Fibroblast of peridontal ligament (primary cell): ENCODE measurements around the gene DUSP3.

Experiments
- DNase-seq: peaks from one replicate; pipeline ENCODE4 v3.0.0-alpha.2; 2010; ENCODE audit errors: extremely low read depth

Gene DUSP3

GRCh38 chr17:43733956-43734355 lies 44.8 kb downstream of the DUSP3 start:
- no peak for DNase-seq

GRCh38 chr17:43732958-43733357 lies 45.8 kb downstream of the DUSP3 start:
- peak; percentile 87 for DNase-seq

DNA sequence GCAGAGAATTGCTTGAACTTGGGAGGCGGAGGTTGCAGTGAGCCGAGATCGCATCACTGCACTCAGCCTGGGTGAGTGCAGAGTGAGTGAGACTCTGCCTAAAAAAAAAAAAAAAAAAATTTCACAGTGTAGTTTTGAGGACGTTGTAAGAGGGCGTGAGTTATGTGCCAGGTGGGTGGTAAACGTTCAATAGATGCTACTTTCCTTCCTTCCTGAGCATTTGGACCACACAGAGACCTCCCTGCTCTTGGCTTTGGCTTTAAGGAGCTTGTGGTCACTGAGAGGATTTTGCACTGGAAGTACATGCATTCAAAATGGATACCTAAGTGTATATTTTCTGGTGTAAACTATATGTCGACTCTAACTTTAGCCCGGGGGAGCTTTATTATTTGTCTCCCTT lies 50.7 kb downstream of the DUSP3 start:
- DNase-seq: no peak

DNA sequence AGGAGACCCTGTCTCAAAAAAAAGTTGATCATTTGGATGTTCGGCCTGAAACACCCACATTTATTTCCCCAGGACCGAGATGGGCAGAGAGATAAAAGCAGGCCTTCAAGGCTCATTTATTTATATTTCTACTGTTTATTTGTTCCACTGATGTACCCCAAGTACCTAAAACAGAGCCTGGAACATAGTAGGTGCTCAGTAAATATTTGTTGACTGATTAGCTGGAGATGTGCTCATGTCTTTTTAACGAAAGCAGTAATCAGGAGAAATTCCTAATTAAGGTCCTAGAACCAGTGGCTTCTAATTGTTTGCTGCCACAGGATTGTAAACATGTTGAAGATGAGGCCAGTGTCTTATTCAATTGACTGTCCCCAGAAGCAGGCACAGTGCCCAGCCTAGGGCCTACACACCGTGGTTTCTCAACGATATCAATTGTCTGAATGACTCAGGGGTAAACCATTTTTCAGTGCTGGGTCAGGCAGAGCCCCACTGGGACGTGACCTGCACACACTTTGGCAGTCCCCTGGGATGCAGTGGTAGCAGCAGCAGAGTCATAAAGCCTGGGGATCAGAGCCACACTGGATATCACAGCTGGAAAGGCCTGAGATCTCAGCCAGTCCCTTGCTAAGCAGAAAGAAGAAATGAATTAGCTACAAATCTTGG lies 54.9 kb downstream of the DUSP3 start:
- peak; percentile 60 for DNase-seq

DNA sequence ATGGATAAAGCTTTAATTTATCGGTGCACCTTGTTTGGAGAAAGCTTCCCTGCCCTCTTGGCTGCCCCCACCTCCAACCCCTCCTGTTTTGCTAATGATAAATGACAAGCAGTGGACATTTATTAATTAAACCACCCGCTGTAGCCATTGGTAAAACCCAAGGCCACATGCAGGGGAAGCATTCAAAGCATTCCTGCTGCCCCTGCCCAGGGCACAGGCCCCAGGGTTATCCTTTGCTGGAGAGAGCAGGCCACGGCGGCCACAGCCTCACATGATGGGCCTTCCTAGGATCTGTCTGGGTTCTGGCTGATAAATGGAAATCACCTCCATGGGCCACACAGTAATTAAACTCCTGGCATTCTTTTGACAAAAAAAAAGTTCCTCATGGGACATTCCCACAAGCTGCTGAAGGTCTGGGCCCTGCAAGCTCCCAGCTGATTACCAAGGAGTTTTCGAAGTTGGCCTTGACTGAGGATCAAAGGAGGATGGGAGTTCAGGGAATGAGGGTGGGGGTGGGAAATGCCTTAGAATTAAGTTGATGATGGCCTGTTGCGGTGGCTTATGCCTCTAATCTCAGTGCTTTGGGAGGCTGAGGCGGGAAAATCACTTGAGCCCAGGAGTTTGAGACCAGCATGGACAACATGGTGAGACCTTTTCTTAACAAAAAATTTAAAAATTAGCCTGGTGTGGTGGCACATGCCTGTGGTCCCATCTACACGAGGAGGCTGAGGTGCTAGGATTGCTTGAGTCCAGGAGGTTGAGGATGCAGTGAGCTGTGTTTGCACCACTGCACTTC lies 55.7 kb downstream of the DUSP3 start:
- no peak for DNase-seq

GRCh38 chr17:43722269-43722619 lies 56.5 kb downstream of the DUSP3 start:
- no peak for DNase-seq

- peak; percentile 80 for DNase-seq
These were observed 57.1 kb downstream of the DUSP3 start for GRCh38 chr17:43721537-43722268.

GRCh38 chr17:43720311-43721060 lies 58.3 kb downstream of the DUSP3 start:
- peak; percentile 53 for DNase-seq

- DNase-seq: no peak
These were observed 59.2 kb downstream of the DUSP3 start for GRCh38 chr17:43719578-43719977.

- no peak for DNase-seq
These were observed 60.2 kb downstream of the DUSP3 start for GRCh38 chr17:43718544-43718943.

DNA sequence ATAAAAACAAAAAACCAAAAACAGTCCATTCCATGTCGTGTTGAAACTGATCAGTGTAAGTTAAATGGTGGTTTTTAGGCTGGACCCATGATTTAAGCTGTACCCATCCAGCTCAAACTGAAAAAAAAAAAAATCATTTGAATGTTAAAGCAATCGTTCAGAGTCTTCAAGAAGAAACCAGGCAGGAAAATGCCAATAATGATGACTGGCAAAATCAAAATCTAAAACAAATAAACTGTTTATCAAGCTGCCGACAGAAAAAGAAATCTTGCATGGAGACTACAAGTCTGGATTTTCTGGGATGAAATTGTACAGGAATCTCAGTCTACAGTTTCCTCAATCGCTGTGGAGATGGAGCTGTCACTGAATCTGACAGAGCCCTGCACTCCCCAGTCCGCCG lies 60.9 kb downstream of the DUSP3 start:
- DNase-seq: no peak
